Sigmoid colon (tissue), 7 donors: ENCODE results near the gene FFAR1. TPM values are rescaled to one million over a fixed set of nuclear protein-coding genes. Genes with fewer than 3 reads are reported as not detected.
A peak's percentile ranks its signal among the peaks of the same experiment; 100 is the strongest.
"Not testable (repeated sequence)": the region's sequence is repeated elsewhere in the genome, so short reads cannot be mapped to it uniquely, and the experiment has no call there.

Experiments
- DNase-seq: peaks from one replicate; pipeline ENCODE4 v3.0.0-alpha.2; 2019
- H3K27ac ChIP-seq, 4 donors: fragments of 200-600 bp; sonication (generic); one replicate each; pipeline ENCODE4 v1.5.1; 2016 to 2019; ENCODE audit warnings: mild to moderate bottlenecking in 1 of 4
- H3K27me3 ChIP-seq, 3 donors: fragments of 200-600 bp; sonication (generic); one replicate each; pipeline ENCODE4 v1.5.1; 2019; ENCODE audit warnings: mild to moderate bottlenecking in 1 of 3
- H3K36me3 ChIP-seq, 4 donors: fragments of 200-600 bp; sonication (generic); one replicate each; pipeline ENCODE4 v1.5.1; 2016 to 2019
- H3K4me1 ChIP-seq, 4 donors: fragments of 200-600 bp; sonication (generic); one replicate each; pipeline ENCODE4 v1.5.1; 2017 to 2019
- H3K4me3 ChIP-seq, 4 donors: fragments of 200-600 bp; sonication (generic); one replicate each; pipeline ENCODE4 v1.5.1; 2017 to 2019; ENCODE audit warnings: mild to moderate bottlenecking in 2 of 4, moderate library complexity in 1 of 4
- H3K9me3 ChIP-seq, 4 donors: fragments of 200-600 bp in 3 of 4; sonication (generic) in 3 of 4; one replicate each; pipeline versions ENCODE4 v1.5.1 to v1.6.1; 2013 to 2019
- CTCF ChIP-seq, 4 experiments: fragments of 450-650 bp in 3 of 4; fragments of 200-600 bp in 1 of 4; IDR thresholded peaks; one replicate each; pipeline ENCODE4 v1.5.1; 2016 to 2019; ENCODE audit warnings: antibody characterized with exemption in 4 of 4, mild to moderate bottlenecking in 3 of 4, moderate library complexity in 2 of 4
- EP300 ChIP-seq, 4 donors: sonication (generic); formaldehyde crosslinking; IDR thresholded peaks; one replicate each; pipeline ENCODE4 v1.6.1; 2017; ENCODE audit warnings: antibody characterized with exemption in 4 of 4
- POLR2A ChIP-seq, 2 donors: fragments of 450-650 bp; IDR thresholded peaks; one replicate each; pipeline ENCODE4 v1.6.1; 2016; ENCODE audit warnings: antibody characterized with exemption in 2 of 2, mild to moderate bottlenecking in 2 of 2, moderate library complexity in 2 of 2
- POLR2AphosphoS5 ChIP-seq, 4 donors: sonication (generic); formaldehyde crosslinking; IDR thresholded peaks; one replicate each; pipeline ENCODE4 v1.6.1; 2017; ENCODE audit warnings: antibody characterized with exemption in 4 of 4
- WGBS, 2 donors: extraction: QIAGEN DNeasy Blood & Tissue Kit; methylation state at CpG; one replicate each; pipeline ENCODE4 v1.1.7; 2013; 5-methylcytosine and 5-hydroxymethylcytosine counted together
- intact Hi-C: fragments of 100-400 bp; cut with DNase I; formaldehyde crosslinking; loops from one replicate; pipeline ENCODE4 v1.15.1; 2023
- polyA plus RNA-seq, 3 donors: library from polyadenylated mRNA; stranded (reverse); fragments of 200-250 nt; gene quantifications; one replicate each; pipeline ENCODE4 v1.2.3, GENCODE V29; 2013
- total RNA-seq, 4 donors: library from RNA; depleted of rRNA; stranded (reverse); fragments of >200 nt; gene quantifications; one replicate each; pipeline ENCODE4 v1.1.0, GENCODE V29; 2016
- donor health status: healthy with polysubstance abuse.
- donor health status: Bipolar disorder and iron deficiency.
- donor health status: healthy.

Gene FFAR1
- total and polyA plus RNA-seq, 7 donors, result 0.06 TPM; not detected in 6

GRCh38 chr19:35375505-35376307 is 28.0 kb downstream of the FFAR1 start:
- no peaks in the 10 kb centered on the region for H3K36me3 ChIP-seq
- no peak for TF ChIP-seq CTCF (IDR thresholded peaks at IDR 0.05)
- TF ChIP-seq POLR2AphosphoS5 (IDR thresholded peaks at IDR 0.05), result no peak
- TF ChIP-seq POLR2A (IDR thresholded peaks at IDR 0.05), result no peak
- TF ChIP-seq EP300 (IDR thresholded peaks at IDR 0.05), result no peak
- no peak for DNase-seq
- intact Hi-C loops, result no loop called here
- H3K4me1 ChIP-seq, result peaks cover 0 to 10% (median 6%) of the 10 kb centered on the region in 4 donors
- H3K27ac ChIP-seq, result no peak overlapping the region
- no peak overlapping the region for H3K4me3 ChIP-seq
- H3K27me3 ChIP-seq, result no peaks in the 10 kb centered on the region
- no peaks in the 10 kb centered on the region for H3K9me3 ChIP-seq
- WGBS, 2 donors, result 87% methylated on average over 12 of the region's 12 CpGs

GRCh38 chr19:35377656-35378055 is 30.0 kb downstream of the FFAR1 start:
- DNase-seq, result no peak
- H3K36me3 ChIP-seq, result no peaks in the 10 kb centered on the region
- TF ChIP-seq CTCF (IDR thresholded peaks at IDR 0.05) (no peak), EP300 (IDR thresholded peaks at IDR 0.05) (no peak), POLR2AphosphoS5 (IDR thresholded peaks at IDR 0.05) (no peak), POLR2A (IDR thresholded peaks at IDR 0.05) (no peak)
- H3K9me3 ChIP-seq, result no peaks in the 10 kb centered on the region
- H3K27ac ChIP-seq, result no peak overlapping the region
- H3K27me3 ChIP-seq, result no peaks in the 10 kb centered on the region
- intact Hi-C loops, result no loop called here
- peaks cover 0 to 25% (median 11%) of the 10 kb centered on the region in 4 donors for H3K4me1 ChIP-seq
- 51 to 61% methylated on average over 1 of the region's 1 CpG for WGBS, 2 donors
- H3K4me3 ChIP-seq, result no peak overlapping the region

DNA sequence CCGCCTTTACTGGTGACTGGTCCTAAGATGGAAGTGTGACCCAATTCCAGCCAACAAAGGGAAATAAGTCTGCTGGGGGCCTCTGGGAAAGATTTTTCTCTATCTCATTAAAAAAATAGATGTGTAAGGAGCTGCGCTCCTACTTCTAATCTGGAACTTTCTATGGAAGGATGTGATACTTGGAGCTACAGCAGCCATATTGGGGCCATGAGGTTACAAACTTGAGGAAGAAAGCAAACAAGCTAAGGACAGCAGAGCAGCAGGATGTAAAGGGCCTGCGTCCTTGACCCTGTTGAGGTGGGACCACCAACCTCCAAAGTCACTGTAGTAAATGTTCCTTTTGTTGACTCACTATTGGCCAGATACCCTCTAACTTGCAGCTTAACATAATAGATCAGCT is 30.7 kb downstream of the FFAR1 start:
- intact Hi-C loops, result no loop called here
- TF ChIP-seq POLR2AphosphoS5 (IDR thresholded peaks at IDR 0.05) (no peak), CTCF (IDR thresholded peaks at IDR 0.05) (no peak), POLR2A (IDR thresholded peaks at IDR 0.05) (no peak), EP300 (IDR thresholded peaks at IDR 0.05) (no peak)
- H3K36me3 ChIP-seq, result no peaks in the 10 kb centered on the region
- no peaks in the 10 kb centered on the region for H3K27me3 ChIP-seq
- no peak overlapping the region for H3K27ac ChIP-seq
- DNase-seq, result no peak
- H3K4me1 ChIP-seq, result peaks cover 0 to 31% (median 11%) of the 10 kb centered on the region in 4 donors
- no peak overlapping the region for H3K4me3 ChIP-seq
- 96 to 97% methylated on average over 3 of the region's 3 CpGs for WGBS, 2 donors
- no peaks in the 10 kb centered on the region for H3K9me3 ChIP-seq

DNA sequence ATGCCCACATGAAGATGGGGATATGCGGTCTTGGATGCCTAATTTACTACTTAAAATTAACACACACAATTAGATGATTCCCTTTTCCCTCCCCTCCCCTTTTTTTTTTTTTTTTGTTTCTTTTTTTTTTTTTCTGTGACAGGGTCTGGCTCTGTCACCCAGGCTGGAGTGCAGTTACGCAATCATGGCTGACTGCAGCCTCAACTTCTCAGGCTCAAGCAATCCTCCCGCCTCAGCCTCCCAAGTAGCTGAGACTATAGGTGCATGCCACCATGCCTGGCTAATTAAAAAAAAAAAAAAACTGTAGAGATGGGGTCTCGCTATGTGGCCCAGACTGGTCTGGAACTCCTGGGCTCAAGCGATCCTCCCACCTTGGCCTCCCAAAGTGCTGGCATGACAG is 31.8 kb downstream of the FFAR1 start:
- H3K36me3 ChIP-seq, H3K4me3 ChIP-seq, DNase-seq, H3K9me3 ChIP-seq, intact Hi-C loops, H3K27me3 ChIP-seq: not testable (repeated sequence)
- peak overlapping the region in 2 of 4 donors; percentile 55 to 65 for H3K27ac ChIP-seq
- peaks cover 0 to 40% (median 11%) of the 10 kb centered on the region in 4 donors for H3K4me1 ChIP-seq
- WGBS, 2 donors, result 96 to 97% methylated on average over 5 of the region's 5 CpGs

- Histone ChIP-seq H3K27ac (peak overlapping the region in 3 of 4 donors; percentile 35 to 65 (median 55)), H3K9me3 (no peaks in the 10 kb centered on the region), H3K4me1 (peaks cover 0 to 40% (median 11%) of the 10 kb centered on the region in 4 donors), H3K4me3 (no peak overlapping the region), H3K36me3 (no peaks in the 10 kb centered on the region), H3K27me3 (no peaks in the 10 kb centered on the region)
- DNase-seq, result no peak
- 22 to 45% methylated on average over 1 of the region's 1 CpG for WGBS, 2 donors
- TF ChIP-seq CTCF (IDR thresholded peaks at IDR 0.05) (no peak), POLR2A (IDR thresholded peaks at IDR 0.05) (no peak), POLR2AphosphoS5 (IDR thresholded peaks at IDR 0.05) (peak in 3 of 4 donors; percentile 37 to 73 (median 54))
- intact Hi-C loops, result no loop called here
Observed at GRCh38 chr19:35379992-35380391, 32.3 kb downstream of the FFAR1 start.
